GM21423 (cell line): ENCODE results near the gene BSN.
A peak's percentile ranks its signal among the peaks of the same experiment; 100 is the strongest.

Source experiments
- ATAC-seq: cut with Tn5 transposase; IDR thresholded peaks from one replicate; pipeline ENCODE4 v1.9.1; 2021; ENCODE audit warnings: mild to moderate bottlenecking, moderate library complexity; ENCODE audit not compliant: unreplicated experiment

BSN gene

GRCh38 chr3:49712631-49713317, 158.5 kb downstream of the BSN start:
- no peak for ATAC-seq

- ATAC-seq = no peak
These were observed 159.2 kb downstream of the BSN start for GRCh38 chr3:49713336-49714105.

GRCh38 chr3:49714728-49715550, 160.7 kb downstream of the BSN start:
- no peak for ATAC-seq

- no peak for ATAC-seq
These were observed 161.4 kb downstream of the BSN start for GRCh38 chr3:49715611-49716121.

- no peak for ATAC-seq
These were observed 161.9 kb downstream of the BSN start for GRCh38 chr3:49716169-49716568.

GRCh38 chr3:49716691-49717210, 162.5 kb downstream of the BSN start:
- ATAC-seq = no peak

GRCh38 chr3:49717211-49717958, 163.1 kb downstream of the BSN start:
- ATAC-seq = no peak

GRCh38 chr3:49717959-49718857, 163.9 kb downstream of the BSN start:
- ATAC-seq = no peak

GRCh38 chr3:49718858-49719213, 164.6 kb downstream of the BSN start:
- ATAC-seq = no peak

GRCh38 chr3:49719214-49719884, 165.1 kb downstream of the BSN start, which contains the start of gene AMIGO3:
Gene AMIGO3 (minus strand): TSS chr3:49719684. CDS start chr3:49719465, 219 bp downstream.
- peak; percentile 50 for ATAC-seq
